ACHN (cell line): ENCODE data around the gene DNALI1.
"Not testable (repeated sequence)": the region's sequence is repeated elsewhere in the genome, so short reads cannot be mapped to it uniquely, and the experiment has no call there.

ENCODE experiments used
- DNase-seq: peaks from one replicate; pipeline ENCODE4 v3.0.0-alpha.2; 2015
- in situ Hi-C: cut with HindIII; loops from 2 replicates; pipeline ENCODE4 v1.10.0; 2017; ENCODE audit warnings: low sequenced_read_pairs, low pct_ligation_motif_present, low pct_unique_long_range_greater_than_20kb

DNALI1 gene

DNA sequence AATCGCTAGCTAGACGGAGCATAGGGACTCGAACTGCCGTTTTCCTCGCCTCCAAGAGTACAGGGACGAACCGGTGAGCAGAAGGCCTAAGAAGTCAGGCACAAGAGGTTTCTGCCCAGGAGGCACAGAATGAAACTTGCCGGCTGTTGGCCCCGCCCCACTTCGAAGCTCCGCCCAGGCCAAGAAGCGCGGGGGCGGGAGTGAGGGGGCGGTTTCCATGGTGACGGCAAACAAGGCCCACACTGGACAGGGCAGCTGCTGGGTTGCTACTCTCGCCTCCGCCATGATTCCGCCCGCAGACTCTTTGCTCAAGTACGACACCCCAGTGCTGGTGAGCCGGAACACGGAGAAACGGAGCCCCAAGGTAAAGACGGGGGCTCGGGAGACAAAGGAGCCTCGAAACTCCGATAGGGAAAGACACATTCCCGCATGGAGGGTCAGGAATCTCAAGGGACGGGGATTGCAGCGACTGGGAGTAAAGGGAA is at the start of gene DNALI1:
DNALI1 (plus strand) TSS at position 229 of the 485 bp plus-strand sequence; CDS start at position 284, 55 bp downstream.
- peak; percentile 81 for DNase-seq
- in situ Hi-C loops = no loop called here

DNA sequence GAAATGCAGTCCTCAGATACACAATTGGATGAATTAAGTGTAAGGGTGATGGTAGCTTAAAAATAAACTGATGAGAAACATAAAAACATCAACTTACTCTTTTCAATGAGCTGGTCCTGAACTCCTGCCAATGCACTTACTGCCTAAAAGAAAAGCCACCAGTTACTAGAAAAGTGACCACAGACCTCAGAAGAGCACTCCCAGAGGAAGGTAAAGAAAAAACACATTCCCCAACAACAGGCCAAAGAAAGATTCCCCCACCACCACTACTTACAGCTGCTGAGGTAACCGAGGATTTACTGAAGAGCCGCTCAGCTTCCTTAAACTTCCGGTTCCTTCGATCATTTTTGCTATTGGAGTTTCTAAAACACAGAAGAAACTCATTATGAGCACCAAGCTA is 47.6 kb upstream of the DNALI1 start:
- DNase-seq = peak; percentile 35
- in situ Hi-C loops = no loop called here

DNA sequence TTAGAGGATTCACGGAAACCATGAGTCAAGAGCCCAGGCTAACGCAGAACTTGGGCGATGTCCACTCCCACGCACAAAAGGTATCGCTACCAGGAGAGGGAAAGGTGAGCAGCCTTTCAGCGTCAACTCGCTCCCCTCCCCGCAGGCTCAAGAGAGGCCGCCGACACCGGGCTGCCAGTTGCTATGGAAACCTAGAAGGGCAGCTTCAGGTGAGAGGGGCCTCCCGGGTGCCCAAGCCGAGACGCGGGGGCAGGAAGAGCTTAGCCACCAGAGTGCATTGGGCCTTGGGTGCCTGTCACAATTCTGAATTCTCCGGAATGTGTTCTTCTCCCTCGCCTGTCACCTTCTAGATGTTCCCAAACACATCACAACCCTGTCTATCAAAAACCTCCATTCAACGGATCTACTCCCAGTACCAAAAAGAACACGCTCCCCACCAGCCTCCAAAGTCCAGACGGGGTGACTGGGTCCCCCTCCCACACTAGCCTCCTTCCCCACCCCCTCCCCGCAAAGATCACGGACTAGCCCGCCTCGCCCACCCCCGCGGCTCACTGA is 42.9 kb upstream of the DNALI1 start:
- DNase-seq = no peak
- in situ Hi-C loops = no loop called here

DNA sequence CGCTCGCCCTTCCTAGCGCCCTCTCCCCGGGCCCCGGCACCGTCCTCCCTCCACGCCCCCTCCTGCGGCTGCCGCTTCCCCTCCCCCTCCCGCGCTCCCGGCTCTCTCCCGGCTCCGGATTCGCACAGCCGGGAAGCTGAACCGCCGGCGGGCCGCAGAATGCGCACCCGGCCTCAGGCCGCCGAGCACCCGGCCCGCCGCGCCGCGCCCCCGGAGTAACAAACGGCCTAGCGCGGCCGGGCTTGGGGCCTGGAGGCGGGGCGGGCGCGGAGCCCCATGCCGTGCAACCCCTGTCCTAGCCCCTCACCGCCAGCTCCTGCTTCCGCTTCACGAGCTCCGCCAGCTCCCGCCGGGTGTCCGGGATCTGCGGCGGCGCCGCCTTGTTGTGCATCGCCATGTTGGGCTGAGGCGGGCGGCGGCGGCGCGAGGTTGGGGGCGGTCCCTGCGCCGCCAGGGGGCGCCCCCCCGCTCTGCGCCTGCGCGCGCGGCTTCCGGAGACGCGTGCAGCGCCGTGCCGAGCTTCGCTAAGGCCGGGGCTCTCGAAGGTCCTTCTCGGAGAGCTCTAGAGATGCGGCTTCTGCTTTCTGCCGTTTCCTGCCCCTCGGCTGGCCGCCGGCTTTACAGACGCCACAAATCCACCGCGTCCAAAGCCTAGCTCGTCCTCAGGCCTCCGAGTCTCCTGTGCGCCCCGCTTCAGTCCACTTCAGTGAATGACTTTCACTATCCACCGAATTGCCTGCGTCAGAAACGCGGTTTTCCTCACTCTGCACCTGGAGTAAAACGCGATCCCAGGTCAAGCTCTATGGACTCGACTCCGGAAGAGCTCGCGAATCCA is 42.2 kb upstream of the DNALI1 start, which contains the start of gene MEAF6:
MEAF6 (minus strand) TSS at position 417 of the 835 bp plus-strand sequence; CDS start at position 397, 20 bp downstream.
- in situ Hi-C loops = no loop called here
- peak; percentile 82 for DNase-seq

DNA sequence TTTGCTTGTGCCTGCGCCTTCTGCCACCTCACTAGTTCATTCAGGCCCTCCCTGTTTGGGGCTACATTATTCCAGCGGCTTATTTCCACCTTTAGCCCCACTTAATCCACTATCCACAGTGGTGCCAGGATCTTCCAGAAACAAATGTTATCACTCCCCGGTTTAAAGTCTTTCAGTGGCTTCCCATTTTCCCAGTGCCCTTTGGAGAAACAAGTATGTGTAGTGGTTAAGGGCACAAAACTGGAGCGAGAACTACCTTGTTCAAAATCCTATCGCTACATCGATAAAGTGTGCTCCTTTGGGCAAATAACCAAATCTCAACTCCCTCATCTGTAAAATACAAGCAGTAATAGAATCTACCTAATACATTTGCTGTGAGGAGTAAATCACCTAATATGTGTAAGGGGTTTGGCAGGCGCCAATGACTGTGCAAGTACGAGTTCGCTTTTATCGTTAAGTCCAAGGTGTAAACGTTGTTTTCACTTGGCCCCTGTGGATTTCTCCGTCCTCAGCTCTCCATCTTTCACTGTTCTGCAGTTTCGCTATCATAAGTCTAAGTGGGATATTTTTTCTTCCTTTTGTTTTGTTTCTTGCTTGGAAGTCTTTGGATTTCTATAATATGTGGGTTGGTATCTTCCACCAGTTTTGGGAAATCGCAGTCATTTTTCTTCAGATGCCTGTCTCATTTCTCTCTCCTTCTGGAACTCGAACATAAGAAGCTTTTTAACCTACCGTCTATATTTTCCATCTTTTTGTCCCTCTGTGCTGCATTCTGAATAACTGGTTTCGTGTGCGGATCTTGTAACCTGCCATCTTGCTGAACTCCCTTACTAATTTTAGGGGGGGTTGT is 41.3 kb upstream of the DNALI1 start:
- DNase-seq = no peak
- in situ Hi-C loops = no loop called here

DNA sequence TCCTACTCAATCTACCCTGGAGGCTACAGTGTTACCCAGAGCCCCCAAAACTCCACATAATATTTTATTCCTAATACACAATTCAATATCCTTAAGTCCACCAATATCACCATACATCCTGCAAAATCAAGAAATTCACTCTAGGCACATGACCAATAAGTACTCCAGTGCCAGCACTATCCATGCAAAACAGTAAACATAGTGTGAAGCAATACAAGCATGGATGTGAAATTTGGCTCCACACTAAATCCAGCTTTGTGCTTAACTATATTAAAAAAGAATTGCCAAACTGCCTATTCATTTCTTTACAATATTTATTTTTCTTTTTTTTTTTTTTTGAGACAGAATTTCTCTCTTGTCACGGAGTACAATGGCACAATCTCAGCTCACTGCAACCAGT is 39.2 kb upstream of the DNALI1 start:
- in situ Hi-C loops = no loop called here
- no peak for DNase-seq

DNA sequence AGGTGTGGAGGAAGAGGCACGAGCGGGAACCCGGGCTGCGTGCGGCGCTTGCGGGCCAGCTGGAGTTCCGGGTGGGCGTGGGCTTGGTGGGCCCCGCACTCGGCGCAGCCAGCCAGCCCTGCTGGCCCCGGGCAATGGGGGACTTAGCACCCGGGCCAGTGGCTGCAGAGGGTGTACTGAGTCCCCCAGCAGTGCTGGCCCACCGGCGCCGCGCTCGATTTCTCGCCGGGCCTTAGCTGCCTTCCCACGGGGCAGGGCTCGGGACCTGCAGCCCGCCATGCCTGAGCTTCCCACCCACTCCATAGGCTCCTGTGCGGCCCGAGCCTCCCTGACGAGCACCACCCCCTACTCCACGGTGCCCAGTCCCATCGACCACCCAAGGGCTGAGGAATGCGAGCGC is 38.5 kb upstream of the DNALI1 start:
- in situ Hi-C loops, DNase-seq: not testable (repeated sequence)

DNA sequence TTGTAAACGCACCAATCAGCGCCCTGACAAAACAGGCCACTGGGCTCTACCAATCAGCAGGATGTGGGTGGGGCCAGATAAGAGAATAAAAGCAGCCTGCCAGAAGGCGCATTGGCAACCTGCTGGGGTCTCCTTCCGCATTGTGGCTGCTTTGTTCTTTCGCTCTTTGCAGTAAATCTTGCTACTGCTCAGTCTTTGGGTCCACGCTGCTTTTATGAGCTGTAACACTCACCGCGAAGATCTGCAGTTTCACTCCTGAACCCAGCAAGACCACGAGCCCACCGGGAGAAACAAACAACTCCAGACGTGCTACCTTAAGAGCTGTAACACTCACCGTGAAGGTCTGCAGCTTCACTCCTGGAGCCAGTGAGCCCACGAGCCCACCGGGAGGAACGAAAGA is 37.8 kb upstream of the DNALI1 start:
- DNase-seq, in situ Hi-C loops: not testable (repeated sequence)

DNA sequence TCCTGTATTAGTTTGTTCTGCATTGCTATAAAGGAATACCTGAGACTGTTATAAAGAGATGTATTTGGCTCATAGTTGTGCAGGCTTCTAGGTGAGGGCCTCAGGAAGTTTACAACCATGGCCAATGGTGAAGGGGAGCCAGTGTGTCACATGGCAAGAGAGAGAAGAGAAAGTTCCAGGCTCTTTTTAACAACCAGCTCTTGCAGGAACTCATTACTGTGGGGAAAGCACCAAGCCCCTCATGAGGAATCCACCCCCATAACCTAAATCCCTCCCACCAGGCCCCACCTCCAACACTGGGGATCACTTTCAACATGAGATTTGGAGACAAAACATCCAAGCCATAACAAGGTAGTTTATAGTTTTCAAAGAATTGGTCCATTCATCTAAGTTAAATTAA is 37.1 kb upstream of the DNALI1 start:
- no peak for DNase-seq
- in situ Hi-C loops = no loop called here

DNA sequence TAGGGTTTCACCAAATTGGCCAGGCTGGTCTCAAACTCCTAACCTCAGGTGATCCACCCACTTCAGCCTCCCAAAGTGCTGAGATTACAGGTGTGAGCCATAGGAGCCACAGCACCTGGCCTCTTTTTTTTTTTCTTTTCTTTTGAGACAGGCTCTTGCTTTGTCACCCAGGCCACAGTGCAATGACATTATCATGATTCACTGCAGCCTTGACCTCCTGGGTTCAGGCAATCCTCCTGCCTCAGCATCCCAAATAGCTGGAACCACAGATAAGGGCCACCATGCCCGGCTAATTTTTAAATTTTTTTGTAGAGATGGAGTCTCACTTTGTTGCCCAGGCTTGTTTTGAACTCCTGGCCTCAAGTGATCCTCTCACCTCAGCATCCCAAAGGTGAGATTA is 26.9 kb upstream of the DNALI1 start:
- DNase-seq, in situ Hi-C loops: not testable (repeated sequence)

DNA sequence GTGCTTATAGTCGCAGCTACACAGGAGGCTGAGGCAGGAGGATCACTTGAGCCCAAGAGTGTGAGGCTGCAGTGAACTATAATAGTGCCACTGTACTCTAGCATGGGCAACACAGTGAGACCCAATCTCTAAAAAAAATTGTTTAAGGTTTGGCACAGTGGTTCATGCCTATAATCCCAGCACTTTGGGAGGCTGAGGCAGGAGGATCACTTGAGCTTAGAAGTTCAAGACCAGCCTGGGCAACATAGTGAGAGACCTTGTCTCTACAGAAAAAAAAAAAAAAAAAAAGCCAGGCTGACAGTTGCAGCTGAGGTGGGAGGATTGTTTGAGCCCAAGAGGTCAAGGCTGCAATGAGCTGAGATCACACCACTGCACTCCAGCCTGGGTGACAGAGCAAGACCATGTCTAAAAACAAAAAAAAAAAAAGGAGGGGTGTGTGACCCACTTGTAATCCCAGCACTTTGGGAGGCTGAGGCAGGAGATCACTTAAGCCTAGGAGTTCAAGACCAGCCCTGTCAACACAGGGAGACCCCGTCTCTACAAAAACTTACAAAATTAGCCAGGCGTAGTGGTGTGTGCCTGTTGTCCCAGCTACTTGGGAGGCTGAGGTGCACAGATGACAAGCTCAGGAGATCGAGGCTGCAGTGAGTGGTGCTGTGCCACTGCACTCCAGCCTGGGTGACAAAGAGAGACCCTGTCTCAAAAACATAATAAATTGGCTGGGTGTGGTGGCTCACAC is 24.2 kb upstream of the DNALI1 start:
- in situ Hi-C loops = not testable (repeated sequence)

DNA sequence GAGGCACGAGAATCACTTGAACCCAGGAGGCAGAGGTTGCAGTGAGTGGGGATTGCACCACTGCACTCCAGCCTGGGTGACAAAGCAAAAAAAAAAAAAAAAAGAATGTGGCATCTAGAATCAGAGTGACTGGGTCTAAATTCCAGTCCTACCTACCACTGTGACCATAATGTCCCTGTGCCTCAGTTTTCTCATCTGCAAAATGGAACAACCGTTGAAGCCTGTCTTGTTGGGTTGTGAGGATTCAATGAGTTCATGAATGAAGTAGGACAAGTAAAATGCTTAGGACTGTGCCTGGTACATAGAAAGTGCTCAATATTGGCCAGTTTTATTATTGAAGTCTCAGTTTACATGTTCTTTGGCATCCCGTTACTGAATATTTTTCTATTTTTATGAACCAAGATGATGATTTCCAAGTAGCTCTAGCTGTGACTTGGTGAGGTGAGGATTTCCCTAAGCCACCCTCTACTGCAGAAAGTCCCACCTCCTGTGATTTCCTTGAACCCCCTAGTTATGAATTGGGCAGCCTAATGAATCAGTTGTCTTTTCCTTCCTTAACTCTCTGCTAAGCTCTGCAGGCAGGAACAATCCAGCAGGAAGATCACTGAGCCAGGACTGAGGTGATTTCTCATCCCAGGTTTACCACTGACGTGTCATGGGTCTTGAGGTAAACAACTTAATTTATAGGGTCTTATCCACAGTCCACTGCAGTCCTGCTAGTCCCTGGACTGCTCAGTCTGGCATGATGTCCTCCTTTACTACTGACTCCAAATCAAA is 23.2 kb upstream of the DNALI1 start:
- in situ Hi-C loops = no loop called here
- DNase-seq = no peak

More for the DNA sequence above, 24.2 kb upstream of the DNALI1 start:
- not testable (repeated sequence) for DNase-seq

DNA sequence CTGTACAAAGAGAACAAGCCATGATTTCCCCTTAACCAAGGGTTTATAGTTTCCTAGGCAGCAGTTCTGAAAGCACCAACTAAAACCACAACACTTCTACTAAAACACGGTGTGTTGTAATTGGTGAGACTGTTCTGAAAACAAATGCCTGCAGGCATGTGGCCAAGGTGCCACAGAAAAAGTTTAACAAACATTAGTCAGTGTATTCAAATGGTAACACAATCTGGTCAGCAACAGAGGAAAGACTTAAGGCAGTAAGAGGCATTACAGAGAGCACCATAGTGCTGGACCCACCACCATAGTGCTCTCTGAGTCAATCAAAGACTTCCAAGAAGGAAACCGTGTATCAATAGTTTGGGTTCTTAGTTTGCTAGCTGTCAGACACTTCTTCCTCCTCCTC is 19.4 kb upstream of the DNALI1 start:
- in situ Hi-C loops = no loop called here
- no peak for DNase-seq

DNA sequence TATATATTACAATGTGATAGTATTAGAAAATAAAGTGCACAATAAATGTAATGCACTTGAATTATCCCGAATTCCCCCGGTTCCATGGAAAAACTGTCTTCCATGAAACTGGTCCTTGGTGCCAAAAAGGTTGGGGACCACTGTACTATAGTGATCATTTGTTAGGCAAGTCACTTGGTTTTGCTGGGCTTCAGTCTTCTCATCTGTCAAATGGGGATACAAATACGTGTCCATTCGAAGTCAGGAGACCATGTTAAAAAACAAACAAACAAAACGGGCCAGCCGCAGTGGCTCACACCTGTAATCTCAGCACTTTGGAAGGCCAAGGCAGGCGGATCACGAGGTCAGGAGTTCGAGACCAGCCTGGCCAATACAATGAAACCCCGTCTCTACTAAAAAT is 17.6 kb upstream of the DNALI1 start:
- in situ Hi-C loops, DNase-seq: not testable (repeated sequence)

DNA sequence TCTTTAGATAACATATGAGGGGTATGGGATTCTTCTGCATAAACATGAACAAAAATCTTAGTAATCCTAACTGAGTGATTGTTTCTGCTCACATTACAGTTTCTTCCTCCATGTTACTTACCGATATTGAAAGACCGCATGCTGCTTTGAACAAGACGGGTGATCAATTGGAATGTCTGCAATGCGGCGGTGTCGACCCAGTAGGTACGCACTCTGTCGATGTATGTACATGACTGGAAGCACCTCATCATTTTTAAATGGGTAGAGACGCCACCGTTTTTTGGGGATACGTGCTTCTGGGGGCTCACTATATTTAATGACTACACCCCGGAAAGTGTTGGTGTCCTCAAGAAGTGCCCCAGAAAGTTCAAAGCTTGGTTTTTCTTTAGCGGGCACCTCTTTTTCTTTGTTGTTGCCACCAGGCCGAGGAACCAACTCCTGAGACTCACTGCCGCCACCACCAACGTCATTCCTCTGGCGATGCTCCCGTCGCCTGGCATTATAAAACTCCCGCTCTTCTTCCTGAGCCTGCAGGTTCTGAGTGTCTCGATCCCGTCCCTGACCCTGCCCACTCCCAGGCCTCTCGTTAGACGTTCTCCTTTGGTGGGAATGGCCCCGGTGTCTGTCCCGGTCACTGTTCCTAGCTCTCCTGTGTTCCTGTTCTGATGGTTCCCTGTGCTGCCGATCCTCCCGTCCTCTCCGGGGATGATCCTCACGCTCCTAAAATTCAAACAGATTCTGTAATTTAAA is 16.5 kb upstream of the DNALI1 start:
- DNase-seq = no peak
- in situ Hi-C loops = no loop called here

DNA sequence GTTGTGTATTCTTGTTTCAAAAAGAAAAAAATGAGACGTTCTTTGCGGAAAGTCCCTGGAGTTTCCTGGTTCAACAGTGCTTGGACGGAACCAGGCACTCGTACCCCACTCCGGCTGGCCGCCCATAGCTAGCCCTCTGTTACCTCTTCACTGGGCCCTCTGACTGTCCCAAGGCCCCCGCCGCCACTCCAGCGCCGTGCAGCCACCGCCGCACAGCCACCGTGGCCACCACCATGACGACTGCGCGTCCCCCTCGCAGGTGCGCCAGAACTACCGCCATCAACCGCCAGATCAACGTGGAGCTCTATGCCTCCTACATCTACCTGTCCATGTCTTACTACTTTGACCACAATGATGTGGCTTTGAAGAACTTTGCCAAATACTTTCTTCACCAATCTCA is 12.2 kb upstream of the DNALI1 start:
- in situ Hi-C loops = no loop called here
- no peak for DNase-seq

DNA sequence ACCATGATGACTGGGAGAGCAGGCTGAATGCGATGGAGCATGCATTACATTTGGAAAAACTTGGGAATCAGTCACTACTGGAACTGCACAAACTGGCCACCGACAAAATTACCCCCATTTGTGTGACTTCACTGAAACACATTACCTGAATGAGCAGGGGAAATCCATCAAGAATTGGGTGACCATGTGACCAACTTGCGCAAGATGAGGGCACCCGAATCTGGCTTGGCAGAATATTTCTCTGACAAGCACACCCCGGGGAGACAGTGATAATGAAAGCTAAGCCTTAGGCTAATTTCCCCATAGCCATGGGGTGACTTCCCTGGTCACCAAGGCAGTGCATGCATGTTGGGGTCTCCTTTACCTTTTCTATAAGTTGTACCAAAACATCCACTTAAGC is 11.7 kb upstream of the DNALI1 start:
- no peak for DNase-seq
- in situ Hi-C loops = no loop called here
